ENCODE measurements around the gene CREB3L2.
"Not testable (repeated sequence)": the region's sequence is repeated elsewhere in the genome, so short reads cannot be mapped to it uniquely, and the experiment has no call there.

Gene CREB3L2

DNA sequence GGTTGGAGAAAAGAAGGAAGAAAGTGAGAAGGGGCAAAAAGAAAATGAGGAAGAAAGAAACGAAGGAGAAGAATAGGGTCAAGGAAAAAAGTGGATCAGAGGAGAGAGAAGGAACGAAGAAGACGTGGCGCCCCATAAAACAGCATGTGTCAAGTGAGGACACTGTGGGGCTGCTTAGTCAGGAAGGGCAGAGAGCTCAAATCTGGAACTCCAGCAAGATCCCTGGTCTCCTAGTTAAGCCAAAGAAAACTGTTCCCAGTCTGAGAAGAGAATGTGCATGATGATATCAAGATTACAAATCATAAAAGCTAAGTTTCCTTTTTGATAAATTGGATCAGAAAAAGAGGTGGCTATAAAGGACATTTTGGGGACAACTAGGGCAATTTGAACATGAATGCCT, 33.0 kb downstream of the CREB3L2 start:
- no peak for DNase-seq (ENCODE audit: low spot score)

DNA sequence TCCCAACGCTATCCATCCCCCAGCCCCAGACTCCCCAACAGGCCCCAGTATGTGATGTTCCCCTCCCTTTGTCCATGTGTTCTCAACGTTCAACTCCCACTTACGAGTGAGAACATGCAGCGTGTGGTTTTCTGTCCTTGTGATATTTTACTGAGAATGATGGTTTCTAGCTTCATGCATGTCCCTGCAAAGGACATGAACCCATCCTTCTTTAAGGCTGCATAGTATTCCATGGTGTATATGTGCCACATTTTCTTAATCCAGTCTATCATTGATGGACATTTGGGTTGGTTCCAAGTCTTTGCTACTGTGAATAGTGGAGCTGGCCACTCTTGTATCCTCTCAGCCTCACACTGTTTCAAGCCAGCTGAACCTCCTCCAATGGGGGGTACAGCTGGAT, 33.5 kb downstream of the CREB3L2 start:
- not testable (repeated sequence) for DNase-seq (ENCODE audit: low spot score)

DNA sequence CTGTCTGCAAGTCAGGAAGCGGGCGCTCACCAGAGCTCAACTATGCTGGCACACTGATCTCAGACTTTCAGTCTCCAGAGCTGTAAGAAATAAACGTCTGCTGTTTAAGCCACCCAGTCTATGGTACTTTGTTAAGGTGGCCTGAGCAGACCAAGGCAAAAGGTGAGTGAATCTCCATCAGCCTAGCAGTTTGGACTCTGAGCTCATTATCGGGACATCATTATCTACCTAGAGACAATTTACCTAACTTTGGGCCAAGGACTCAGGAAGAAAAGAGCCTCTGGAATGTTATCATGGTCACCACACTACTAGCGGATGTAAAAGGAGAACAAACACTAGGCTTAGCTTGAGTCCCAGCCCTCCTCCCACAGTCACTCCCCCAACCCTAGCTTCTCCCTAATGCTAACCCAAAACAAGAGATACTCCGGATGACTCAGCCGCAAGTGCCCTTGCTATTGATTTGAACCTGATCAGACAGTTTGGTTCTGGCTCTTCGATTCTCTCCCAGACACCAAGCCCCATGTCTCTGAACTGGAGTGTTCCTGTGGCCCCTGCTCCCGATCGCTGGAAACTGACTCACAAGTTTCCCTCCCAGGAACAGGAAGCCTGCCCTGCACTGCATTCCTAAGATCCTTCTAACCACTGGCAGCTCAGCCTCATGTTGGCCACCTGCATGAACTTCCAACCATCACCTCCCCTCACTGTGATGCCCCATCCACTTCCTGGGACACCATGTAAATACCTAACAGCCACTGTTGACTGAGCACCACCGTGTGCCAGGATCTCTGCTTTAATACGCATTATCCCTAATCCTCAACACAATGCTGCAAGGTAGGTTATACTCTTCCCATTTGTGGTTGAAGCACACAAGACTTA, 34.5 kb downstream of the CREB3L2 start:
- DNase-seq (ENCODE audit: low spot score) = no peak

DNA sequence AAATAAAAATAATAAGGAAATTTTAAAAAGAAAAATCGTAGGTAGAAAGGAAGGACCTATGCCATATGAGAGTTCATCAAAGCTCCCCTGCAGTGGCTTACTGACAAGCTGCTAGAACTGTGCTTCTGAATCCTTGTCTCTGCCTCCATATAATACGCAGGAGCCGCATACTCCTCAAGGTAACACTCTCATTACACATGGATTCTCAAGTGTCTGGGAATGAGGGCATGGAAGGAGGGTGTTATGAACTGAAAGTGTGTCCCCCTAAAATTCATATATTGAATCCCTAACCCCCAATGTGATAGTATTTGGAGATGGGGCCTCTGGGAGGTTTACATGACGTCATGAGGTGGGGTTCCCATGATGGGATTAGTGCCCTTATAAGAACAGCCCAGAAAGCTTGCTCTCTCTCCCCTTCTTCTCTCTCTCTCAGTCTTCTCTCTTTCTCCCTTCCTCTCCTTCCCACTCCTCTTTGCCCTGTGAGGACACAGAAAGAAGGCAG, 35.2 kb downstream of the CREB3L2 start:
- no peak for DNase-seq (ENCODE audit: low spot score)

DNA sequence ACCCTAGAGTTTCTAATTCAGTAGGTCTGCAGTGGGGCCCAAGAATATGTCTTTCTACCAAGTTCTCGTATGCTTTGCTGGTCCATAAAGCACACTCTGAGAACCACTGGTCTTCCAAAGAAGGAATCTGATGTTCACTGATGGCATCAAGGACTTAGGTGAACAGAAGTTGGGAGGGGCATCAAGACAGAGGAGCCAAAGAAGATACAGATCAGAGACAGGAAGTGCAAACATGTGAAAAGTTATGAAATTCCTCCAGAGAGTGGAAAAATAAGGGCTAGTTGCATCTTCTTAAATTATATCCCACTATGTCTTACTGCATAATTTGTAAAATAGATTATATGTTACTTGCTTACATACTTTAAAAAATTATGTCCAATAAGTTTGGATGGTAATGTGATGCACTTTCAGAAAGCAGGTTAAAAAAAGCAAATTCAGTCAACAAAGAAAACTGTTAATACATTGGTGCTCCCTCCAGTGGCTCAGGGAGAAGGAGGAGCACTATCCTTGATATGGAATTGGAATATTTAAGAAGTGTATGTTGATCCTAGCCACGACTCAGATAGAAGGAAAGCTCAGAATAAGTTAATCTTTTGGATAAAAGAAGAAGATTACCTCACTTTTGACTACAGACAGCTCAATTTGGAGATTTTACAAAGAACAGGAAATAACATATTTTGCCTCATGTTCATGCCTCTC, 35.8 kb downstream of the CREB3L2 start:
- DNase-seq (ENCODE audit: low spot score) = no peak

DNA sequence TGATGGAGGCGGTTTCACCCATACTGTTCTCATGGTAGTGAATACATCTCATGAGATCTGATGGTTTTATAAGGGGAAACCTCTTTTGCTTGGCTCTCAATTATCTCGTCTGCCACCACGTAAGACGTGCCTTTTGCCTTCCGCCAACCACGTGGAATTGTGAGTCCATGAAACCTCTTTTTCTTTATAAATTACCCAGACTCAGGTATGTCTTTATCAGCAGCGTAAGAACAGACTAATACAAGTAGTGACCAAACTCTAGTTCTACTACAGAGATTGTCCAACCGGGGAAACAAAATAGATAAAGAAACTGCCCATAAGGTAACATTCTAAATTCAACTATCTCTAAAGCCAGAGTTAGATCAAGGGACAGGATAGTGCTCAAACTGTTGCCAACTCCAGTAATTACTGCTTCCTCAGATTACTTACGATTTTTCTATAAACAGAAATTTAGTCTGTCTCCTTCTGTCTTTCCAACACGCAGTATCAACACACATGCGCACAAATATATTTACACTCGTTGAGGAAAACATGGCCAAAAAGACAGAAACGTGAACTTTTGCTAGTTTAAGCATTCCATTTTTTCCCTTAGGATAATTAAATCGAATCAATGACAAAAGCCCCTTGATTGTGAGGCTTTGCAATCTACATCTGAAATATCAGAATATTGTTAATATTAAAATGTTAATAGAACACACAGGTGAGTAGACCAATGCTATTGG, 36.9 kb downstream of the CREB3L2 start:
- no peak for DNase-seq (ENCODE audit: low spot score)

DNA sequence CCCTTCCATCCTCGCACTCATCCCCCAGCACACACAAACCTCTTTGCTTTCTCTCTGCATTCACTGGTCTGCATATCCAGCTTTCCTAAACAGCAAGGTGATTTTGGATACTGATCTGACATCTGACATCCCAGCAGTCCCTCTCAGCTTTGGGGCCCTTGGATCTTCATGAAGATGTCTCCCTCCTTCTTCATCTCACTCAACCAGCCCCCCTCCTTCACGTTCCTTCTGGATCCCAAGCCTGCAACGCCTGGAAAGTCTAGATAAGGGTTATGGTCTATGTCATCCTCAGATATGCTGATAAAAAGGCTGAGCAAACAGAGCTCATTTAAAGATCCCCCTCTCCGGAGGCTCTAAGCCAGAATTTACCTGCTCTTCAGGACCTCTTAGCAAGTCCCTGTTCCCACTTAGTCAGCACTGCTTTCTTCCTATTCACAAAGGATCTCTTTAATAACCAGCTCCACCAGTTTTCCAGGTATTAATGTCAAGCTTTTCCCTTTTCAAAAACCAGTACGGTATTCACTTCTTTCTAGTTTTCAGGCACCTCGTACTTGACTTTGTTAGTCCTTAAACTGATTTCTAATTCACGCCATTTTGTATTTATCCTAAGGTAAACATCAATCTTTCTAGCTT, 38.9 kb downstream of the CREB3L2 start:
- DNase-seq (ENCODE audit: low spot score) = no peak

DNA sequence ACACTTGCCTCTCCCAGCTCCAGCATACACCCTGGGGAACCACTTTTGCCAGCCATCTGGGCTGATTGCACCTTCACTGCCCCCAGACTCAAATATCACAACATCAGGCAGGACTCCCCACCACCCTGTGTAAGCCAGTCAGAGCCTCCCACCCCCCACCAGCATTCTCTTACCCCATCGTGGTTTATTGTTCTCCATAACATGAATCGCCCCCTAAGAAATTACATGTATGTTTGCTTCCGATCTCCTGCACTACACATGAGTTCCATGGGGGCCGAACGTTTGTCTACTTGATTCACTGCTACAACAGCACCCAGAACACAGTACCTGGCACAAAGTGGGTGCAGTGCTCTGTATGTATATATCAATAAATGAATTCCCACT, 39.4 kb downstream of the CREB3L2 start:
- no peak for DNase-seq (ENCODE audit: low spot score)

DNA sequence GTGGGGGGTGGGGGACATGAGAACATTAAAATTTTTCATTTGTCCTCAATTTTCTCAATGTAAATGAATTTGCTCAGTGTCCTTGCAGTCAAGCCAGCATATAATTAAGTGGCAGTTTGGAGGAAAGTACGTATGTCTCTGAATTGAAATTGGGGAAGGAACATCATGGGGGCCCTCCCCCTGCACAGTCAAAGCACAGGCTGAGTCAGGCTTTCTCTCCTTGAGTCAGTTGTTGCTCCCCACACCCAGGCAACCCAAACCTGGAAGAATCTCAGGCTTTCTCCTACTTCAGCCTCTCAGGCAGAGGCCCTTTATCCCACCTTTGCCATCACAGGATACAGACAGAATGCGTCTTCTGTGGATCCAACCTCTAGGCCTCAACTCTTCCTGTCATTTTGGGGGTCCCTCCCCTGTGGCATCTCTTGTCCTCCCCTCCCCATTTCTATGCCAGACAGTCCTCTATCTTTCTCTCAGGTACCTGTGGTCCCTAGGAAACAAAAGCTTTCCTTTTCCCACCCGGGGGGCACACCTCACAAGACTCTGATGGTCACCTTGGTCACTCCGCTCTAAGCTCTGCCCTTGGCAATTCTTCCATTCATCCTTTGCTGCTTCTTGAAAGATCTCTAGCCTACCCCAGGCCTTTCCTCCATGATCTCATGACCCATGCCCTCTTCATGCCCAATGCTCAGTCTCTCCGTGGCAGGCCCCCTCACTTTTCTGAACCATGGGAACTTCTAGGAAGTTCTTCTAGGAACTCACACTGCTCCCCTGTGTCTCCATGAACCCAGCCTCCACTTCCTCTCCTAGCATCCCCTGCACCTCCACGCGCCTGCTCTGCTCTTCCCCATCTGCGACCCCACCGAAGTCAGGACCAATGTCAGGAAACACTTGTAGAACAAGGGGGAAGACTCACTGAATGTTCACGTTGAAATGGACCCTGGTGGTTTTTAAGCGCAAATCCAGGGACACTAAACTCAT, 40.4 kb downstream of the CREB3L2 start:
- DNase-seq (ENCODE audit: low spot score) = no peak

DNA sequence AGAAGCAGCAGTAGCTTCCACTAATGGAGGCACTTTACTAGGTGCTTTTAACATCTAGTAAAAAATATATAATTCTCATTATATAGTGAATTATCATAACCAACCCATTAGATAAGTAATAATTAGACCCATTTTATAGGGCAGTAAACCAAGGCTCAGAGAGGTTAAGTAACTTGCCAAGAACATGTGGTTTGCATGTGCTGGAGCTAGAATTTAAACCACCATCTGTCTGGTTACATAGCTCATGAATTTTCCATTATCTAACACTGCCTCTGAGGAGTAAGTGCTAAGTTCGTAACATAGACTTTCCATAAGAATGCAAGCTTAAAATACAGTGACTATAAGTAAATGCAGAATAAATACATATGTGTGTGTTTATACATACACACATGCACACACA, 41.9 kb downstream of the CREB3L2 start:
- no peak for DNase-seq (ENCODE audit: low spot score)

DNA sequence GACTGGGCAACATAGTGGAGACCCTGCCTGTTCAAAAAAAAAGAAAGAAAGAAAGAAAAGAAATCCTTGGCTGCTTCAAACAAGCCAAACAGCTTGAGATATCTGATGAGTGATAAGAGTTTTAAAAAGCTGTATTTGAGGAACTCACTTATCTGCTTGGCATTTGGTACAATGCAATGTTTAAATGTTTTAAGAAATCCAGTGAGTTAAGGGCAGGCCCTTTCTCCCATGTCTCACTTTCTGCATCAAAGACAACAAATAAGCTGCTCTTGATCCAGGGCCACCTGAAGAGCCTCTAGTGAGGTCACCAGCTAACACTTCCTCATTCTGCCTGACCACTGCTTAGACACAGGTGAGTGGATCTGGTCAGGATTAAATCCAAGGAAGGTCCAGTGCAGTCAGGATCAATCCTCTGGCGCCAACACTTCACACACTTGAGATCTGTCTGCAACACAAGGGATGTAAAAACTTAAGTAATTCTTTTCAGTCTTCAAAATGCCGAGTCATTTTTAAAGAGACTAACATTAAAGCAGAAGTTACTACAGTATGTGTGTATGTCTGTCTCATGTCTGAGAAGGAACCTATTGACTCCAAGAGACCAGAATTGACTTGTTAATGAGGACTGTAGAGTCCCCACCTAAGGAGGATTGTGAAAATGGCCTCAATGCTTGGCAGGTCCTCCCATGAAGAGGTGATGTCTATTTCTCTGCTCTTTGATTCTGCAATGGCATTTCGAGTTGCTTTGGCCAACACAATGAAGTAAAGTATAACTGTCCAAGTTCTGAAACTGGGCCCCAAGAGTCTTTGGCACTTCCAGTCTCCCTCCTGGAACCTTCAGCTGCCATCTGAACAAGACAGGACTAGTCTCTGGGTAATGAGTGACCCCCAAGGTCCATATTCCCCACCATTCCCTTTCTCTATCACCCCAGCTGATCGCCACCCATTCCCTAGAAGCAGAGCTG, 43.1 kb downstream of the CREB3L2 start:
- DNase-seq (ENCODE audit: low spot score) = no peak

DNA sequence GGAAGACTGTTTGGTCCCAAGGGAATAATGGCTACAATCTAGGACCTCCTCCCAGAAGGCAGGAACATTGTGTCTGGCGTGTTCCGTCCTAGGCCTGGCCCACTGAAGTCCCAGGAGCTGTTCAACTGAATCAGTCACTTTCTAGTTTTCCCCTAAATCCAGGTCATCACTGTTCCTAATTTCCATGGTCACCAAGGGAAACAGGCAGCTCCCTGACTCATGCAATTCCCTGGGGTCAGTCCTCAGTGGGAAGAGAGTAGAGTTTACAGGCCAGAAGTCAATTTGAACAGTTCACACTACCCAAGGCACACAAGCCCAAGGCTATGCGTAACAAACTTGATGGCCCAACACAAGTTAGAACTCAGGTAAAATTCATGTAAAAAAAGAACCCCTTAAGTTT, 44.0 kb downstream of the CREB3L2 start:
- DNase-seq (ENCODE audit: low spot score) = no peak

DNA sequence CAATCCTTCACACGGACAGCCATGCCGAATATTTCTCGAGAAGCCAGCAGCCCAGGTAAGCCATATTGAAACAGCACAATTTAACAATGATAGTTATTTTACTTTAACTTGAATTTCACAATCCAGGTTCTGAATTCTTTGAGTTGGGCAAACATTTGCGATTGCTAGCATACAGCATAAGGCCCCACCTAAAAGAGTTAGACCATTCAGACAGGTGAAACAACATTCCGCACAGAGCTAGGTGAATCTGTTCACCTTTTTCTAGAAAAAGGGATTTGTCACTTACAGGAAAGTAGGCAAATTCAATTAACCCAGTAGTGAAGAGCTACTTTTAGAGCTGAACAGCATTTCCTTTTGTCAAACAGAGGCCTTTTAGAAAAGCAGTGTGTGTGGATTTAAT, 45.3 kb downstream of the CREB3L2 start:
- DNase-seq (ENCODE audit: low spot score) = no peak

DNA sequence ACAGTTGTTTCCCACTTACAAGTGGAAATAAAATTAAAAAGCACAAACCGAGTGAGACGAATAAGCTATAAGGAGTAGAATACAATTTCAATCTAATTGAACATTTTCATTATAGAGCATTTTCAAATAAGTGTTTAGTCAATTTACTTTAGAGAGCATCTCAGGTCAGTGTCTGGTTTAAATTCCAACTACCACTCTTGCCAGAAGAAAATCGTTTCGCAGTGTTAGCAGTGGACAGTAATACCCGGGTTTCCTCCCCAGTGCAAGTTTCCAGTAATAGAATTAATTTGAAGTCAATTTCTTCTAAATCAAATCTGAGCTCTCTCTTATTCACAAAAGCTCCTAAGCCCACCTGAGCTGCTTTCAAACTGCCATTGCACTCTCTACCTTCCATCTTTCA, 45.7 kb downstream of the CREB3L2 start:
- no peak for DNase-seq (ENCODE audit: low spot score)

DNA sequence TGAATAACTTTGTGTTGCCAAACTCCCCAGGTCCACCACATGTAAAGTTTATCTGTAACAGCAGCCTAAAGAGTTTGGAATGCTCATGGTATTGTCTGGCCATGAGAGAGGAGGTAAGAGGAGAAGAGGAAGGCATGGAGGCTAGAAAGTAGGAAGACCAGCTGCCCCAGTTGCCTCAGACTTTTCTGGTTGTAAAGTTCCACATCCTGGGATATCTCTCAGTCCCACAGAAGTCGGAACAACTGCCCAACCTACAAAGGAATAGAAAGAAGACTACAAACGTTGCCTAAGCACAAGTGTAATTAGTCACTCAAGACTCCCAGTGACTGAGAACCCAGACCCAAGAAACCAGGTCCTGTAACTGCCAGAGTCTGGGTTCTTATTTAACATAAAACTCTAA, 47.3 kb downstream of the CREB3L2 start:
- DNase-seq (ENCODE audit: low spot score) = no peak

DNA sequence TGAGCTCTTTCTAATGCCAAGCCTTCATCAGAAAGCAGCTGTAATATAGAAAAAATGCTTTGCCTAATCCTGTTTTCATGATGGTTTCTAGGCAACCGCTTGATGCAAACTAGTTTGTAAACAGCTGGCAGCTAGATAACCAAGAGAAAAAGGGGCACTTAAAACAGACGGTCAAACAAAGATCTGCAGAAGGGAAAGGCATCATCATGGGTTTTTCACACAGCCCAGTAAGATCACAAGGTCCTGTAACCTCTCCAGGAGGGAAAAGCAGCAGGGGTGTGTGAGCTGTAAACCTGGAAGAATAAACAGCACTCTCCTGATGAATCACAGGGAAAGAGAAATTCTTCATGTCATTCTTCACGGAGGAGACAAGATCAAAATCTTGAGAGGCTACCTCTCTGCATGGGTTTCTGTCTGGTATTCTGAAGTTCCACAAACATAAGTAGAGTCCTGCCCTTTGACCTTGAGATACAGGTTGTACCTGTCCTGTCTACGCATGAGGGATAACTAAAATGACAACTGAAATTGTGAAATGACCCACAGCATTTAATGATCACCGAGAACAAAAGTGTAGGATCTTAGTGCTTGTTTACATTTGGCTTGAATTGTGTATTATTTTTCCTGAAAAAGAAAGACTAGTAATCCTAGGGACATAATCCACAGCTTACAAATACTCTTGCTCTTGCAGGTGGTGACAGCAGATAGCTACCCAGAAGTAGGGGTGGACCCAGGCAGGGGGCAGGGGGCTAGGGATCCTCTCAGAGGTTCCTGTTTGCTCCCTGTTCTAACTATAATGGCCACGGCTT, 48.0 kb downstream of the CREB3L2 start:
- DNase-seq (ENCODE audit: low spot score) = no peak

DNA sequence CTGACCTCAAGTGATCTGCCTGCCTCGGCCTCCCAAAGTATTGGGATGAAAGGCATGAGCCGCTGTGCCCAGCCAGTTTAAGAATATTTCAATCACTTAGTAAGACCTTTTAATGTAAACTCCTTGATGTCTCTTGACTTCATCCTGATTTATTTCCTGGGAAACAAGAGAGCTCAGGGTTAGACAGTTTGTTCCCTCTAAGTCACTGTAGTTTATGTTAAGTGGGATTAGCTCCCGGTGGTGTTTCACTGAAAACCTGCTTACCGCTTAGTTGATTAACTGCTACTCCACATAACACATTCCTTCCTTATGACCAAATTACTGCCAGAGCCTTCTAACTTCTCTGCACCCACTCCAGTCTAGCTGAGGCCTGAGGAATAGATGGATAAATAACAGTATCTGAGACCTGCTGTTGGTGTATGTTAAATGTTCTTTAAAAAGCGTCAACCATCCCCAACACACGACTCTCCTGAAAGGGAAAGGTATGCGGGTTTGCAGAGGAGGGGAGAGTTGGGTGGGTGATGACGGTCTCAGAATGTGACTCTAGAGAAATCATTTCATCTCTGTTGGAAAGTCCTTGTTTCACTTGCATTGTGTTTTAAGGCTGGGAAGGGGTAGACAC, 48.7 kb downstream of the CREB3L2 start:
- no peak for DNase-seq (ENCODE audit: low spot score)

DNA sequence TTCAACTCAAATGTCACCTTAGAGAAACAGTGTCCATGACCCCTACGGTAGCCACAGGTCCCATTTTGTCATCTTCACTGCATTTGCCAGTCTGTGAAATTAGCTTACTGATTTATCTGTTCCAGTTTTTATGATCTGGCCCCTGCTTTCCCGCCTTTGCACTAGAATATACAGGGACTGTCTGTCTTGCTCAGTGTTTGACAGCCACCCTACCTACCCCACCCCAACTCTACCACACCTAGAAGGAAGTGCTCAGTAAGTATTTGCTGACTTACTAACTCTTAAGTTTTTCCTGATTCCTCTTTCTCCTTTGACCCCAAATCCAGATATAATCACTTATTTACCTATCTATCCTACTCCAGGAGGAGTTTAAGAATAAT, 49.5 kb downstream of the CREB3L2 start:
- no peak for DNase-seq (ENCODE audit: low spot score)

Measured in putamen (tissue), 1 donor.